OCI-LY7 (cell line): ENCODE results near the gene TRIM15. TPM values are rescaled to one million over a fixed set of nuclear protein-coding genes. Genes with fewer than 3 reads are reported as not detected.

ENCODE experiments used
- BruUV-seq: library from RNA; stranded (reverse); fragments of 400-500 nt; replicated peaks from 2 replicates; lab custom pipeline; 2021; lab: Mats Ljungman, UMichigan
- CTCF ChIA-PET: fragments of 300-600 bp; sonication (Branson Sonifier 250); formaldehyde crosslinking; loops from one replicate; lab custom pipeline; 2022; ENCODE audit warnings: antibody characterized with exemption; ENCODE audit not compliant: unreplicated experiment; lab: Charles Lee
- POLR2A ChIA-PET: fragments of 300-600 bp; sonication (Branson Sonifier 250); formaldehyde crosslinking; loops from one replicate; lab custom pipeline; 2022; ENCODE audit warnings: antibody characterized with exemption; lab: Charles Lee
- DNase-seq: peaks from one replicate; pipeline ENCODE4 v3.0.0-alpha.2; 2015; ENCODE audit warnings: low spot score
- H2AFZ ChIP-seq: fragments of 200-600 bp; sonication (generic), shearing (Covaris generic); 2 replicates; pipeline ENCODE4 v1.6.1; 2014; ENCODE audit warnings: mild to moderate bottlenecking, antibody characterized with exemption, low read length, moderate library complexity
- H3K27ac ChIP-seq: fragments of 200-600 bp; sonication (generic); 2 replicates; pipeline ENCODE4 v1.5.1; 2014; ENCODE audit warnings: mixed run types, low read depth, mild to moderate bottlenecking, moderate library complexity, low read length, inconsistent platforms; ENCODE audit not compliant: poor library complexity, severe bottlenecking
- H3K36me3 ChIP-seq: fragments of 200-600 bp; sonication (generic); 2 replicates; pipeline ENCODE4 v1.6.1; 2014; ENCODE audit warnings: mild to moderate bottlenecking, antibody characterized with exemption, low read length, moderate library complexity, mixed read lengths; ENCODE audit not compliant: insufficient read depth
- H3K4me1 ChIP-seq: fragments of 200-600 bp; sonication (generic); 2 replicates; pipeline ENCODE4 v1.5.1; 2014; ENCODE audit warnings: mild to moderate bottlenecking, low read length; ENCODE audit not compliant: insufficient read depth, poor library complexity, severe bottlenecking
- H3K4me2 ChIP-seq: fragments of 200-600 bp; sonication (generic); 2 replicates; pipeline ENCODE4 v1.6.1; 2014; ENCODE audit warnings: mild to moderate bottlenecking, low read length
- H3K4me3 ChIP-seq: fragments of 200-600 bp; sonication (generic); 2 replicates; pipeline ENCODE4 v1.5.1; 2014; ENCODE audit warnings: mild to moderate bottlenecking, low read depth, low read length; ENCODE audit not compliant: poor library complexity, severe bottlenecking
- H3K79me2 ChIP-seq: fragments of 200-600 bp; sonication (generic); 2 replicates; pipeline ENCODE4 v1.6.1; 2016; ENCODE audit warnings: low read depth, mild to moderate bottlenecking, low read length, moderate library complexity, mixed read lengths; ENCODE audit not compliant: insufficient read depth
- H3K9me2 ChIP-seq: fragments of 200-600 bp; sonication (generic); 2 replicates; pipeline ENCODE4 v1.6.1; 2016; ENCODE audit warnings: mild to moderate bottlenecking, low read length, mixed read lengths; ENCODE audit not compliant: insufficient read depth
- H3K9me3 ChIP-seq: fragments of 200-600 bp; sonication (generic); 2 replicates; pipeline ENCODE4 v1.6.1; 2014; ENCODE audit warnings: mild to moderate bottlenecking, mixed run types, low read length, mixed read lengths
- H4K20me1 ChIP-seq: fragments of 200-600 bp; sonication (generic); 2 replicates; pipeline ENCODE4 v1.6.1; 2014; ENCODE audit warnings: mild to moderate bottlenecking, antibody characterized with exemption, low read length, moderate library complexity, mixed read lengths; ENCODE audit not compliant: insufficient read depth
- CTCF ChIP-seq: fragments of 200-600 bp; sonication (generic); conservative IDR thresholded peaks from 2 replicates; pipeline ENCODE4 v1.5.1; 2014; ENCODE audit warnings: mild to moderate bottlenecking, antibody characterized with exemption, low read length, moderate library complexity, mixed read lengths
- EZH2phosphoT487 ChIP-seq: fragments of 200-600 bp; sonication (generic); IDR thresholded peaks from 2 replicates; pipeline ENCODE4 v1.6.1; 2018; ENCODE audit warnings: low read depth, borderline replicate concordance, mild to moderate bottlenecking, mixed run types, antibody characterized with exemption, low read length, moderate library complexity, mixed read lengths
- intact Hi-C: fragments of 100-400 bp; cut with micrococcal nuclease; formaldehyde crosslinking; loops from one replicate; pipeline ENCODE4 v1.10.0; 2022; ENCODE audit not compliant: unreplicated experiment
- total RNA-seq, 2 experiments: library from RNA; depleted of rRNA in 1 of 2; stranded (reverse); fragments of >200 nt in 1 of 2; shearing (Covaris generic) in 1 of 2; gene quantifications; 2 replicates each; pipeline ENCODE4 v1.2.3, GENCODE V29; 2014 to 2022

TRIM15 gene
- total RNA-seq, 2 experiments from 2014 or later = not detected

GRCh38 chr6:30207619-30208295 lies 44.4 kb downstream of the TRIM15 start:
- peaks cover 95% of the 10 kb centered on the region for H3K79me2 ChIP-seq
- H3K36me3 ChIP-seq = peaks cover 55% of the 10 kb centered on the region
- H4K20me1 ChIP-seq = peaks cover 41% of the 10 kb centered on the region
- intact Hi-C loops = no loop called here
- peak overlapping the region; percentile 41 for H3K4me2 ChIP-seq
- no peak for TF ChIP-seq EZH2phosphoT487
- no peak for TF ChIP-seq CTCF
- H3K9me3 ChIP-seq = no peaks in the 10 kb centered on the region
- H2AFZ ChIP-seq = no peak overlapping the region
- POLR2A ChIA-PET = interaction anchor here (1.0 kb wide), 1 partner anchor 147 kb away, joined by 3 read pairs; no protein-coding TSS in a partner anchor
- BruUV-seq = no TSS peak
- no peak overlapping the region for H3K4me3 ChIP-seq
- DNase-seq = no peak
- no peaks in the 10 kb centered on the region for H3K9me2 ChIP-seq
- CTCF ChIA-PET = interaction anchor here (0.6 kb wide), 1 partner anchor 138 kb away, joined by 3 read pairs; no protein-coding TSS in a partner anchor
- peaks cover 48% of the 10 kb centered on the region for H3K4me1 ChIP-seq
- peak overlapping the region; percentile 1 for H3K27ac ChIP-seq

- intact Hi-C loops = loop anchor here (5.0 kb wide), 1 partner anchor 116 kb away; the partner anchor contains the start of gene TRIM39
- H3K4me2 ChIP-seq = peak overlapping the region; percentile 87
- BruUV-seq = no TSS peak
- H3K4me1 ChIP-seq = peaks cover 76% of the 10 kb centered on the region
- H4K20me1 ChIP-seq = peaks cover 37% of the 10 kb centered on the region
- no peak for TF ChIP-seq EZH2phosphoT487
- no peak for TF ChIP-seq CTCF
- peak overlapping the region; percentile 93 for H3K4me3 ChIP-seq
- POLR2A ChIA-PET = interaction anchor here (0.7 kb wide), 1 partner anchor 108 kb away, joined by 4 read pairs; no protein-coding TSS in a partner anchor
- H3K79me2 ChIP-seq = peaks cover 68% of the 10 kb centered on the region
- CTCF ChIA-PET = no interaction called here
- DNase-seq = peak; percentile 18
- peaks cover 39% of the 10 kb centered on the region for H3K36me3 ChIP-seq
- H3K27ac ChIP-seq = no peak overlapping the region
- H2AFZ ChIP-seq = no peak overlapping the region
- H3K9me3 ChIP-seq = no peaks in the 10 kb centered on the region
- H3K9me2 ChIP-seq = no peaks in the 10 kb centered on the region
Observed at GRCh38 chr6:30211306-30211705, 48.0 kb downstream of the TRIM15 start.

- no peaks in the 10 kb centered on the region for H3K9me3 ChIP-seq
- intact Hi-C loops = loop anchor here (2.0 to 5.0 kb wide), 3 partner anchors 47 to 133 kb away; partner anchors contain the start of genes RPP21 and TRIM39
- peaks cover 78% of the 10 kb centered on the region for H3K4me1 ChIP-seq
- CTCF ChIA-PET = no interaction called here
- H2AFZ ChIP-seq = no peak overlapping the region
- H3K4me2 ChIP-seq = peak overlapping the region; percentile 87
- peaks cover 62% of the 10 kb centered on the region for H3K79me2 ChIP-seq
- no peak for DNase-seq
- peak overlapping the region; percentile 93 for H3K4me3 ChIP-seq
- POLR2A ChIA-PET = interaction anchor here (0.7 to 1.5 kb wide), 2 partner anchors 8 to 1605 kb away, joined by 3 to 4 read pairs; no protein-coding TSS in a partner anchor
- TF ChIP-seq CTCF (no peak), EZH2phosphoT487 (no peak)
- peaks cover 36% of the 10 kb centered on the region for H4K20me1 ChIP-seq
- no peaks in the 10 kb centered on the region for H3K9me2 ChIP-seq
- BruUV-seq = no TSS peak
- peaks cover 34% of the 10 kb centered on the region for H3K36me3 ChIP-seq
- H3K27ac ChIP-seq = no peak overlapping the region
Observed at GRCh38 chr6:30211899-30212298, 48.6 kb downstream of the TRIM15 start.
